COR-L47 (cell line): ENCODE measurements around the gene ADK.

Experiments
- DNase-seq: peaks from one replicate; lab custom pipeline; 2025; lab: John Stamatoyannopoulos, UW

Gene ADK

GRCh38 chr10:74681917-74682627, 531.1 kb downstream of the ADK start:
- DNase-seq = no peak

DNA sequence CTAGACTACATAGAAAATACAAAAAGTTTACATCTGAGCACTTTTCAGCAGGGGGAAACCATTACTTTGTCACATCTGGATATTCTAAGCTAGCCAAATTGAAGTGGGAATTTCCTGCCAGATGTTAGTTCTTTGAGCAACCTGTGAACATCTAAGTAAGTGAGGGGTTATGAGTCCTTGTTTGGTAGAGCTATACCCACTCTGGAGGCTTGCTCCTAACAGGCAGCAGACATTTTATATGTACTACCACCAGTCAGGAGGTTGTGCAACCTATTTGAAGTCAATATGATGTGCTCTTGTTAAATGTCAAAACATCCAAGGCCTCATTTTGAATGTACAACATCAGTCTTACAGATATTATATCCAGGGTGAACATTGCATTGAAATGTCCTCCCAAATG, 532.0 kb downstream of the ADK start:
- DNase-seq = no peak

GRCh38 chr10:74683621-74684364, 532.8 kb downstream of the ADK start:
- DNase-seq = no peak

GRCh38 chr10:74684462-74684861, 533.4 kb downstream of the ADK start:
- no peak for DNase-seq

- no peak for DNase-seq
Observed at GRCh38 chr10:74685564-74685963, 534.5 kb downstream of the ADK start.

- DNase-seq = no peak
Observed at GRCh38 chr10:74690393-74690792, 539.4 kb downstream of the ADK start.

DNA sequence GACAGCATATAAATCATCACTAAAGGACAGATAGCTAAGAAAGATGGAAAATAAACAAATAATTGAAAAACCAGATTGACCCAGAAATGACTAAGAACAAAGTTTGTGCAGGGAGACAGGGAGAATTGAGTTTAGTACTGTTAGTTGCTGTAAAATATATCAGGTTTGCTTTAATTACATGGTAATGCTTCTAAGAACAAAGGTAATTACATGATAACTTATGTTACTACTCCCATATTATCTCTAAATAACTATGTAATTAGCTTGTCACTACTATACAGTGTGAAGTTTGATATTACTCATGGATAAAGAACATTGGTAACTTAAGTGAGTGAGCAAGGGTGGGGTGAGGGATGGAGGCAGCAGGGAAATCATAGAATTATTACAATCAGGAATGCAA, 540.1 kb downstream of the ADK start:
- DNase-seq = no peak

- DNase-seq = peak; percentile 40
Observed at GRCh38 chr10:74704629-74705357, 553.8 kb downstream of the ADK start.

- DNase-seq = peak; percentile 41
Observed at GRCh38 chr10:74705358-74705980, 554.4 kb downstream of the ADK start.

DNA sequence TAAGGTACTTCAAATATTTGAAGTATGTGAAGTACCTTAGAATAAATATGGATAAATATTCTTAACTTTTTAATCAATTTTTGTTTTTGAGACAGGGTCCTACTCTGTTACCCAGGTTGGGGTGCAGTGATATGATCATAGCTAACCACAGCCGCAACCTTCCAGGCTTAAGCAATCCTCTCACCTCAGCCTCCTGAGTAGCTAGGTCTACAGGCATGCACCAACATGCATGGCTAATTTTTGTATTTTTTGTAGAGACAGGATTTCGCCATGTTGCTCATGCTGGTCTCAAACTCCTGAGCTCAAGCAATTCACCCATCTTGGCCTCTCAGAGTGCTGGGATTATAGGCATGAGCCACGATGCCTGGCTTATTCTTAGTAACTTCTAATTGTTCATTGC, 555.9 kb downstream of the ADK start:
- no peak for DNase-seq

DNA sequence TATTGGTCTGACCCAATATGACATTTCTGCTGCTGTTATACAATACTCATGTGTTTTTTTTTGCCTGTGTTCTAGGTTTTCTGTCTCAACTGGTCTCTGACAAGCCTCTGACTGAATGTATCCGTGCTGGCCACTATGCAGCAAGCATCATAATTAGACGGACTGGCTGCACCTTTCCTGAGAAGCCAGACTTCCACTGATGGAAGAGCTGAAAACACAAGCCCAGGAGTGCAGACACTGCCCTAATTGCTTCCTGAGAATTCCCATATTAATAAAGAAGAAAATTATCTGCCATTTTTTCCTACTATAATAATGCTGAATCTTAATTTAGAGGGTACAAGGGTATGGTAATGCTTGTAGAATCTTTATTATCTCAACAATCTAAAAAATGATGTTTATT, 557.2 kb downstream of the ADK start:
- no peak for DNase-seq

DNA sequence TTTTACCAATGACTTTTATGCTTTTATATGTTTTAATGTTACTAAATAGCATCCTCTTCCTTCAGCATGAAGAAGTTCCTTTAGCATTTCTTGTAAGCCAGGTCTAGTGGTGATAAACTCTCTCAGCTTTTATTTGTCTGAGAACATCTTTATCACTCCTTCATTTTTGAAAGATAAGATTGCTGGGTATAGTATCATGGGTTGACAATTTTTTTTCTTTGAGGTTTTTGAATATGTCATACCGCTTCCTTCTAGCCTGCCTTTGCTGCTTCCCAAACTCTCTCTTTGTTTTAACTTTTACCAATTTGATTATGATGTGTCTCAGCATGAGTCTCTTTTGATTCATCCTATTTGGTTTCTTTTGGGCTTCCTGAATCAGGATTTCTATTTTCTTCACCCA, 567.2 kb downstream of the ADK start:
- DNase-seq = no peak

DNA sequence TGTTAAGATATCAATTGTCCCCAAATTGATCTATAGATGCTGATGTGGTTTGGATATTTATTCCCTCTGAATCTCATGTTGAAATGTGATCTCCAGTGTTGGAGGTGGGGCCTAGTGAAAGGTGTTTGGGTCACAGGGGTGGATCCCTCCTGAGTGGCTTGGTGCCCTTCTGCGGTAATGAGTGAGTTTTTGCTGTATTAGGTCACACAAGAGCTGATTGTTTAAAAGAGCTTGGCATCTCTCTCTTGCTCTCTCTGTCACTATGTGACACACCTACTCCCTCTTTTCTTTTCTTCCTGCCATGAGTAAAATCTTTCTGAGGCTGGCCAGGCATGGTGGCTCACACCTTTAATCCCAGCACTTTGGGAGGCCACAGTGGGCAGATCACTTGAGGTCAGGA, 577.2 kb downstream of the ADK start:
- DNase-seq = no peak

GRCh38 chr10:74730246-74730645, 579.2 kb downstream of the ADK start:
- no peak for DNase-seq

DNA sequence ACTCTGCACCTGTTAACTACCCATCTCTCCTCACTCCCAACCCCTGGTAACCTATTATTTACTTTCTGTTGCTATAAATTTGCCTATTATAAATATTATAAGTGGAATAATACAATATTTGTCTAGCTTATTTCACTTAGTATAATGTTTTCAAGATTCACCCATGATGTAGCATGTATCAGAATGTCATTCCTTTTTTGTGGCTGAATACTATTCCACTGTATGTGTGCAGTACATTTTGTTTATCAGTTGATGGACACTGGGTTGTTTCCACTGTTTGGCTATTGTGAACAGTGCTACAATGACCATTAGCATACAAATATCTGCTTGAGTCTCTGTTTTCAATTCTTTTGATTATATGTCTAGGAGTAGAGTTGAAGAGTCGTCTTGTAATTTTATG, 582.6 kb downstream of the ADK start:
- no peak for DNase-seq

DNA sequence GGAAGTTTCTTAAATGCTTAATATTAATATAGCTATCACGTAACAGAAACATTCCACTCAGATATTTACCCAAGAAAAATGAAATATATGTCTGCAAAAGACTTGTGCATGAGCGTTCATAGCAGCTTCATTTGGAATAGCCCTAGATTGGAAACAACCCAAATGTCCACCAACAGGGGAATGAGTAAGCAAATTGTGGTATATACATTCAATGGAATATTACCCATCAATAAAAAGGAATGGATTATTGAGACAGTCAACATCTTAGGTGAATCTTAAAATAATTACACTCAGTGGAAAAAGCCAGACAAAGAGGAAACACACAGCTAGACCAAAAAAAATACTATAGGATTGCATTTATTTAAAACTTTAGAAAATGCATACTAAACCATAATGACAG, 585.0 kb downstream of the ADK start:
- no peak for DNase-seq

GRCh38 chr10:74738052-74738451, 587.0 kb downstream of the ADK start:
- DNase-seq = no peak

- DNase-seq = no peak
Observed at GRCh38 chr10:74738542-74738941, 587.5 kb downstream of the ADK start.

DNA sequence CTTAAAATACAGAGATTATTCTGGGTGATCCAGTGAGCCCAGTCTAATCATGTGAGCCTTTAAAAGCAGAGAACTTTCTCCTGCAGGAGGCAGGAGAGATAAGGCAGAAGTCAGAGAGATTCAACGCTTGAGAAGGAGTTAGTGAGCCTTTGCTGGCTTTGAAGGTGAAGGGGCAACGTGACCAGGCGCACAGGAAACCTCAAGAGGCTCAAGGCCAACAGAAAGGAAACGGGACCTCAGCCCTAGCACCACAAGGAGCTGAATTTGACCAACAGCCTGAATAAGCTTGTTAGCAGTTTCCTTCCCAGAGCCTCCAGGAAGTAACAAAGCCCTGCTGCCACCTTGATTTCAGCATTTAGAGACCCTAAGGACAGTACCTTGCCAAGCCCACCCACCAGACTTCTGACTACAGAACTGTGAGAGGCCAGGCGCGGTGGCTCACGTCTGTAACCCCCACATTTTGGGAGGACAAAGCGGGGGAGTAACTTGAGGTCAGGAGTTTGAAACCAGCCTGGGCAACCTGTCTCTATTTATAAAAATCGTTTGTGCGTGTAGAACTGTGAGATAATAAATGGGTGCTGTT, 588.1 kb downstream of the ADK start:
- DNase-seq = no peak

DNA sequence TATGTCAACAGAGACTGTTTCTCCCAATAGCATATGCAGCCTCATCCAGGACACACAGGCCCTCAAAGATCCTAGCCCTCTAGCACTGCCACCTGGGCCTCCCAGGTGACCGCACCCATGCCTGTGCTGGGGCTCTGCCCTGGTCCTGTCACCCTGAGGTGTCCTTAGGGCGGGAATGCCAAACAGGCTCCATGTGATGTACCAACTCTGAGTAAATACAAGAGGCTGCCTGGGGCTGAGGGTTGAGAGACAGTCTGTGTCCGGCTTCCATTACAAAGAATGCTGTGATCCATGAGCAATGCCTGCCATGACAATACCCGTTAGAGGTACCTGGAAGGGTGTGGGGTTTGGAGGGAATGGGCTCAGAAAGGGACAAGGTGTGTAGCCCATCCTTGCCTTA, 592.4 kb downstream of the ADK start:
- no peak for DNase-seq

GRCh38 chr10:74745449-74745848, 594.4 kb downstream of the ADK start:
- DNase-seq = no peak

DNA sequence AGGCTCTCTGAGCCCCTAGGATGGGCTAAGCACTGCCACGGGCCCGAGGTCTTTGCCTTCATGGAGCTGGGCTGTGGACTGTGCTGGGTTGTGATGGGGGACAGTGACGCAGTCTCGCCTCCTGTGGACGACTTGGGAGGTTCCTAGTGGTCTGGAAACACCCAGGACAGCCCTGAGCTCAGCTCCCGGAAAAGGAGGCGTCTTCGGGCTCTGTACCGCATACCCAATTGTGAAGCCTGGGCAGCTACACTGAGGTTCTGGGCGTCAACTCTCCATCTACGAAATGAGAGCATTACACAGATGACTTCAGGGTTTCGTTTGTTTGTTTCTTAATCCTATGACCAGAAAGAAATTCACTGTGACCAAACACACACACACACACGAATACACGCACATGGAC, 595.8 kb downstream of the ADK start:
- no peak for DNase-seq
